ENCODE data around the gene KHDC1L. TPM values are rescaled to one million over a fixed set of nuclear protein-coding genes. Genes with fewer than 3 reads are reported as not detected.

The KHDC1L gene
- total and polyA plus RNA-seq, 4 donors: 0.66 TPM; not detected in 3

GRCh38 chr6:73227606-73228255 lies 2.4 kb upstream of the KHDC1L start:
- intact Hi-C loops (cut with DNase I): no loop called here
- Histone ChIP-seq H3K4me3 (ENCODE audit: low read length in 2 of 2) (no peak overlapping the region), H3K36me3 (ENCODE audit: control insufficient read depth in 1 of 2, insufficient read depth in 2 of 2, low read length in 1 of 2) (no peaks in the 10 kb centered on the region), H3K9me3 (ENCODE audit: control insufficient read depth, low read length) (no peaks in the 10 kb centered on the region), H3K27me3 (ENCODE audit: control insufficient read depth in 1 of 2, insufficient read depth in 2 of 2, low read length in 1 of 2) (no peaks in the 10 kb centered on the region), H3K27ac (ENCODE audit: low read depth in 1 of 2, low read length in 2 of 2) (no peak overlapping the region), H3K4me1 (ENCODE audit: control insufficient read depth in 1 of 2, insufficient read depth in 2 of 2, low read length in 2 of 2) (no peaks in the 10 kb centered on the region)
- 90 to 91% methylated on average over 3 of the region's 3 CpGs for WGBS, 2 donors
- no peak for DNase-seq
- ATAC-seq (ENCODE audit: low FRiP score): no peak

GRCh38 chr6:73216859-73217258 lies 8.4 kb downstream of the KHDC1L start:
- no peaks in the 10 kb centered on the region for H3K9me3 ChIP-seq (ENCODE audit: control insufficient read depth, low read length)
- ATAC-seq (ENCODE audit: low FRiP score) (no peak), DNase-seq (no peak)
- no peak overlapping the region for H3K27ac ChIP-seq (ENCODE audit: low read depth in 1 of 2, low read length in 2 of 2)
- H3K4me1 ChIP-seq (ENCODE audit: control insufficient read depth in 1 of 2, insufficient read depth in 2 of 2, low read length in 2 of 2): no peaks in the 10 kb centered on the region
- WGBS, 2 donors: 85 to 93% methylated on average over 2 of the region's 2 CpGs
- no peaks in the 10 kb centered on the region for H3K27me3 ChIP-seq (ENCODE audit: control insufficient read depth in 1 of 2, insufficient read depth in 2 of 2, low read length in 1 of 2)
- intact Hi-C loops (cut with DNase I): no loop called here
- no peak overlapping the region for H3K4me3 ChIP-seq (ENCODE audit: low read length in 2 of 2)
- H3K36me3 ChIP-seq (ENCODE audit: control insufficient read depth in 1 of 2, insufficient read depth in 2 of 2, low read length in 1 of 2): no peaks in the 10 kb centered on the region

DNA sequence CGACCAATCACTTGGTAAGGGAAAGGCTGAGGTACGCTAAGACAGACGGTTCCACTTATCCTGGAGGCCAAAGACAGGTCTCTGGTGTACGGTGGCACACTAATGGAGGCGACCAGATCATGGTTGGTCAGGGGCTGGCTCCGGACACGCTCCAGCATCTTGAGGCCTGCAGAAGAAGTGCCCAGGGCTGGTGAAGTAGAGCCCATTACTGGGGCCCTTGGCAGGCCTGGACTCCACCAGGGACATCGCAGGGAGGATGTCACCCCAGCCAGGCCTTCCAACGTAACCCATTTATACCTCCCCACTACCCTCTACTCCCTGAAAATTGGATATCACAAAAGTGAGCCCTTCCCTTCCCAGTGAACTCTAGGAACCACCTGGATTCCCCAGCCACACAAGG lies 16.2 kb downstream of the KHDC1L start:
- Histone ChIP-seq H3K27me3 (ENCODE audit: control insufficient read depth in 1 of 2, insufficient read depth in 2 of 2, low read length in 1 of 2) (no peaks in the 10 kb centered on the region), H3K36me3 (ENCODE audit: control insufficient read depth in 1 of 2, insufficient read depth in 2 of 2, low read length in 1 of 2) (no peaks in the 10 kb centered on the region), H3K9me3 (ENCODE audit: control insufficient read depth, low read length) (no peaks in the 10 kb centered on the region), H3K4me1 (ENCODE audit: control insufficient read depth in 1 of 2, insufficient read depth in 2 of 2, low read length in 2 of 2) (no peaks in the 10 kb centered on the region), H3K4me3 (ENCODE audit: low read length in 2 of 2) (no peak overlapping the region), H3K27ac (ENCODE audit: low read depth in 1 of 2, low read length in 2 of 2) (no peak overlapping the region)
- ATAC-seq (ENCODE audit: low FRiP score) (no peak), DNase-seq (no peak)
- WGBS, 2 donors: 74 to 93% methylated on average over 9 of the region's 9 CpGs
- intact Hi-C loops (cut with DNase I): no loop called here

DNA sequence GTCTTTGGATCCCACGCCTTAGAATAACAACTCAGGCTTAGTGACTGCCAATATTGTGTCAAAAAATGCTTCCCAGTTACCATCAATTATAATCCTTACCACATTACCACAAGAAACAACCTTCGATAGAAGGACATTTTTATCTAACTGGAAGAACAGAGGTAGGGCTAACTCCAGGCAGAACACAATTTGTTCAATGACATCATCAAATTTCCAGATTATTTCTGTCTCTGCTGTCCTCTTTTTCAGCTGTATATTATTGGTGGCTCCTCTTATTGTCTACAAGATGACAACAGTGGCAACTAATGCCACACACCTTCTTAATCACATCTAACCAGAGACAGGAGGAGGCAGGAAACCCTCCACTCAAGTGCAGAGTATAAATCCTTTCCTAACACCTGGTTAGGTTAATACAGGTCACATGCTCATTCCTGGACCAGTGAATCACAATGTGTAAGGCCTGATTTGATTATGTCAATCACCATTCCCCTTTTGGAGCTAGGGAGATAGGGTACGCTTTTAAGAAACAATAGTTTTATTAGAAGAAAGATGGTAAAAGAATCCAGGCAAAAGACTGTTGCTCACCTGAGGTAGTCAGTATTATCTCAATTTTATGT lies 18.0 kb downstream of the KHDC1L start:
- Histone ChIP-seq H3K4me3 (ENCODE audit: low read length in 2 of 2) (no peak overlapping the region), H3K4me1 (ENCODE audit: control insufficient read depth in 1 of 2, insufficient read depth in 2 of 2, low read length in 2 of 2) (no peaks in the 10 kb centered on the region), H3K27ac (ENCODE audit: low read depth in 1 of 2, low read length in 2 of 2) (no peak overlapping the region), H3K9me3 (ENCODE audit: control insufficient read depth, low read length) (no peaks in the 10 kb centered on the region), H3K27me3 (ENCODE audit: control insufficient read depth in 1 of 2, insufficient read depth in 2 of 2, low read length in 1 of 2) (no peaks in the 10 kb centered on the region), H3K36me3 (ENCODE audit: control insufficient read depth in 1 of 2, insufficient read depth in 2 of 2, low read length in 1 of 2) (no peaks in the 10 kb centered on the region)
- no peak for DNase-seq
- no peak for ATAC-seq (ENCODE audit: low FRiP score)
- intact Hi-C loops (cut with DNase I): no loop called here
- WGBS, 2 donors: 39 to 46% methylated on average over 3 of the region's 3 CpGs

DNA sequence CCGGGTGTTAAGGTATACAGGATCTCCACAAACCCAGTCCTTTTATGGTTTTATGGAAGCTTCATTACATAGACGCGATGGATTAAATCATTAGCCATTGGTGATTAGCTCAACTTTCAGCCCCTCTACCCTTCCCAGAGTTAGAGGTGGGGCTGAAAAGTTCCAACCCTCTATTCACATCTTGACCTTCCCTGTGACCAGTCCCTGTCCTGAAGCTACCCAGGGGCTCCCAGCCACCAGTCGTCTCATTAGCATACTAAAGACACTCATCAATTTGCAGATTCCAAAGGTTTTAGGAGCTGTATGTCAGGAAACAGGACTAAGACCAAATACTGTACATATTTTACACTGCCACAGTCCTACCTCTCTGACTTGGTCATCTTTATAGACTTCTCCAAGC lies 21.0 kb downstream of the KHDC1L start:
- no peaks in the 10 kb centered on the region for H3K4me1 ChIP-seq (ENCODE audit: control insufficient read depth in 1 of 2, insufficient read depth in 2 of 2, low read length in 2 of 2)

GRCh38 chr6:73203098-73203497 lies 22.2 kb downstream of the KHDC1L start:
- H3K9me3 ChIP-seq (ENCODE audit: control insufficient read depth, low read length): no peaks in the 10 kb centered on the region
- H3K27me3 ChIP-seq (ENCODE audit: control insufficient read depth in 1 of 2, insufficient read depth in 2 of 2, low read length in 1 of 2): no peaks in the 10 kb centered on the region
- intact Hi-C loops (cut with DNase I): no loop called here
- 93 to 98% methylated on average over 1 of the region's 1 CpG for WGBS, 2 donors
- no peak overlapping the region for H3K4me3 ChIP-seq (ENCODE audit: low read length in 2 of 2)
- DNase-seq (no peak), ATAC-seq (ENCODE audit: low FRiP score) (no peak)
- H3K4me1 ChIP-seq (ENCODE audit: control insufficient read depth in 1 of 2, insufficient read depth in 2 of 2, low read length in 2 of 2): no peaks in the 10 kb centered on the region
- H3K36me3 ChIP-seq (ENCODE audit: control insufficient read depth in 1 of 2, insufficient read depth in 2 of 2, low read length in 1 of 2): no peaks in the 10 kb centered on the region
- no peak overlapping the region for H3K27ac ChIP-seq (ENCODE audit: low read depth in 1 of 2, low read length in 2 of 2)

More for the DNA sequence above, 21.0 kb downstream of the KHDC1L start:
- no peak for DNase-seq
- no peaks in the 10 kb centered on the region for H3K9me3 ChIP-seq (ENCODE audit: control insufficient read depth, low read length)
- 79 to 80% methylated on average over 4 of the region's 4 CpGs for WGBS, 2 donors
- H3K4me3 ChIP-seq (ENCODE audit: low read length in 2 of 2): no peak overlapping the region
- H3K27me3 ChIP-seq (ENCODE audit: control insufficient read depth in 1 of 2, insufficient read depth in 2 of 2, low read length in 1 of 2): no peaks in the 10 kb centered on the region
- H3K27ac ChIP-seq (ENCODE audit: low read depth in 1 of 2, low read length in 2 of 2): no peak overlapping the region
- intact Hi-C loops (cut with DNase I): no loop called here
- no peaks in the 10 kb centered on the region for H3K36me3 ChIP-seq (ENCODE audit: control insufficient read depth in 1 of 2, insufficient read depth in 2 of 2, low read length in 1 of 2)
- ATAC-seq (ENCODE audit: low FRiP score): no peak

- H3K9me3 ChIP-seq (ENCODE audit: control insufficient read depth, low read length): no peaks in the 10 kb centered on the region
- H3K36me3 ChIP-seq (ENCODE audit: control insufficient read depth in 1 of 2, insufficient read depth in 2 of 2, low read length in 1 of 2): no peaks in the 10 kb centered on the region
- DNase-seq: no peak
- intact Hi-C loops (cut with DNase I): no loop called here
- no peaks in the 10 kb centered on the region for H3K27me3 ChIP-seq (ENCODE audit: control insufficient read depth in 1 of 2, insufficient read depth in 2 of 2, low read length in 1 of 2)
- no peaks in the 10 kb centered on the region for H3K4me1 ChIP-seq (ENCODE audit: control insufficient read depth in 1 of 2, insufficient read depth in 2 of 2, low read length in 2 of 2)
- H3K27ac ChIP-seq (ENCODE audit: low read depth in 1 of 2, low read length in 2 of 2): no peak overlapping the region
- H3K4me3 ChIP-seq (ENCODE audit: low read length in 2 of 2): no peak overlapping the region
- WGBS, 2 donors: 82 to 86% methylated on average over 4 of the region's 4 CpGs
- ATAC-seq (ENCODE audit: low FRiP score): no peak
These were observed 24.6 kb downstream of the KHDC1L start for GRCh38 chr6:73200735-73201134.

DNA sequence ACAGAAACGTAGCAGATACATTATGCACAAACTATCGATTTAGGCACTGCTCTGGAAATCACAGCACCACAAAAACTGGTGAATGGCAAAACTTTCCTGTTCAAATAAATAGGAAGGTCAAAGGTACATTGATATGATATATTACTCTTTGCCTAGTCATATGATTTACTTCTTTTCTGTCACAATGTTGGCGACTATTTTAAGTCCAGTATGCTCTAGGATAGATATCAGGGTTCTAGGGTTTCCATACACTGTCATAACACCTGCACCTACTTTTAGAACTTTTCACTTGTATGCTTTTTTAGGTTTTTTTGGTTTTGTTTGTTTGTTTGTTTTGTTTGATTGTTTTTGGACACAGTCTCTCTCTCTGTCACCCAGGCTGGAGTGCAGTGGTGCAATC lies 25.0 kb downstream of the KHDC1L start:
- no peaks in the 10 kb centered on the region for H3K9me3 ChIP-seq (ENCODE audit: control insufficient read depth, low read length)
- no peak for DNase-seq
- H3K36me3 ChIP-seq (ENCODE audit: control insufficient read depth in 1 of 2, insufficient read depth in 2 of 2, low read length in 1 of 2): no peaks in the 10 kb centered on the region
- no peak overlapping the region for H3K27ac ChIP-seq (ENCODE audit: low read depth in 1 of 2, low read length in 2 of 2)
- intact Hi-C loops (cut with DNase I): no loop called here
- H3K4me3 ChIP-seq (ENCODE audit: low read length in 2 of 2): no peak overlapping the region
- no peaks in the 10 kb centered on the region for H3K4me1 ChIP-seq (ENCODE audit: control insufficient read depth in 1 of 2, insufficient read depth in 2 of 2, low read length in 2 of 2)
- ATAC-seq (ENCODE audit: low FRiP score): no peak
- no peaks in the 10 kb centered on the region for H3K27me3 ChIP-seq (ENCODE audit: control insufficient read depth in 1 of 2, insufficient read depth in 2 of 2, low read length in 1 of 2)
- WGBS, 2 donors: 85 to 90% methylated on average over 3 of the region's 3 CpGs

DNA sequence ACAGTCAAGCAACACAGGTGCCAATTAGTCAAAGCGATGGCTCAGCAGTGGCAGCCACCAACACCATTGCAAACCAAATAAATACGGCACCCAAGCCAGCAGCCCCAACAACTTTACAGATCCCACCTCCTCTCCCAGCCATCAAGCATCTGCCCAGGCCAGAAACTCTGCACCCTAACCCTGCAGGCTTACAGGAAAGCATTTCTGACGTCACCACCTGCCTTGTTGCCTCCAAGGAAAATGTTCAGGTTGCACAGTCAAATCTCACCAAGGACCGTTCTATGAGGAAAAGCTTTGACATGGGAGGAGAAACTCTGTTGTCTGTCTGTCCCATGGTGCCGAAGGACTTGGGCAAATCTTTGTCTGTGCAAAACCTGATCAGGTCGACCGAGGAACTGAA lies 30.6 kb downstream of the KHDC1L start:
- 94% methylated on average over 7 of the region's 7 CpGs for WGBS, 2 donors
- ATAC-seq (ENCODE audit: low FRiP score): no peak
- no peak for DNase-seq
- intact Hi-C loops (cut with DNase I): no loop called here
- Histone ChIP-seq H3K36me3 (ENCODE audit: control insufficient read depth in 1 of 2, insufficient read depth in 2 of 2, low read length in 1 of 2) (peaks cover 0 to 4% of the 10 kb centered on the region in 2 donors), H3K4me1 (ENCODE audit: control insufficient read depth in 1 of 2, insufficient read depth in 2 of 2, low read length in 2 of 2) (no peaks in the 10 kb centered on the region), H3K4me3 (ENCODE audit: low read length in 2 of 2) (no peak overlapping the region), H3K27me3 (ENCODE audit: control insufficient read depth in 1 of 2, insufficient read depth in 2 of 2, low read length in 1 of 2) (no peaks in the 10 kb centered on the region), H3K9me3 (ENCODE audit: control insufficient read depth, low read length) (no peaks in the 10 kb centered on the region), H3K27ac (ENCODE audit: low read depth in 1 of 2, low read length in 2 of 2) (no peak overlapping the region)
